ENCODE data around the gene ACP7.

GRCh38 chr19:39046037-39046821 is 37.9 kb upstream of the ACP7 start:
- TF ChIP-seq, protein P1, sequence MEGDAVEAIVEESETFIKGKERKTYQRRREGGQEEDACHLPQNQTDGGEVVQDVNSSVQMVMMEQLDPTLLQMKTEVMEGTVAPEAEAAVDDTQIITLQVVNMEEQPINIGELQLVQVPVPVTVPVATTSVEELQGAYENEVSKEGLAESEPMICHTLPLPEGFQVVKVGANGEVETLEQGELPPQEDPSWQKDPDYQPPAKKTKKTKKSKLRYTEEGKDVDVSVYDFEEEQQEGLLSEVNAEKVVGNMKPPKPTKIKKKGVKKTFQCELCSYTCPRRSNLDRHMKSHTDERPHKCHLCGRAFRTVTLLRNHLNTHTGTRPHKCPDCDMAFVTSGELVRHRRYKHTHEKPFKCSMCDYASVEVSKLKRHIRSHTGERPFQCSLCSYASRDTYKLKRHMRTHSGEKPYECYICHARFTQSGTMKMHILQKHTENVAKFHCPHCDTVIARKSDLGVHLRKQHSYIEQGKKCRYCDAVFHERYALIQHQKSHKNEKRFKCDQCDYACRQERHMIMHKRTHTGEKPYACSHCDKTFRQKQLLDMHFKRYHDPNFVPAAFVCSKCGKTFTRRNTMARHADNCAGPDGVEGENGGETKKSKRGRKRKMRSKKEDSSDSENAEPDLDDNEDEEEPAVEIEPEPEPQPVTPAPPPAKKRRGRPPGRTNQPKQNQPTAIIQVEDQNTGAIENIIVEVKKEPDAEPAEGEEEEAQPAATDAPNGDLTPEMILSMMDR (IDR thresholded peaks at IDR 0.05; ENCODE audit: insufficient read depth, low read depth, low read length) = no peak
- no peak for TF ChIP-seq EZH2 (IDR thresholded peaks at IDR 0.05; ENCODE audit: insufficient read depth, low read length)
